Limb (tissue), 2 donors: Measurements from ENCODE around the gene JADE2.
A peak's percentile ranks its signal among the peaks of the same experiment; 100 is the strongest.

ENCODE experiments used
- DNase-seq, 2 donors: peaks; one replicate each; pipeline ENCODE4 v3.0.0-alpha.2; 2016; ENCODE audit errors: extremely low spot score in 2 of 2

The JADE2 gene

GRCh38 chr5:134568761-134569695 lies 43.6 kb downstream of the JADE2 start:
- peak; percentile 41 to 43 for DNase-seq

GRCh38 chr5:134569758-134570364 lies 44.4 kb downstream of the JADE2 start:
- DNase-seq, result no peak

GRCh38 chr5:134570365-134570758 lies 44.9 kb downstream of the JADE2 start:
- DNase-seq, result no peak

GRCh38 chr5:134570886-134571285 lies 45.4 kb downstream of the JADE2 start:
- DNase-seq, result no peak

- DNase-seq, result no peak
Measured at GRCh38 chr5:134571693-134572405, 46.4 kb downstream of the JADE2 start.

- DNase-seq, result no peak
Measured at GRCh38 chr5:134572811-134573210, 47.3 kb downstream of the JADE2 start.

GRCh38 chr5:134574521-134574920 lies 49.1 kb downstream of the JADE2 start:
- DNase-seq, result no peak

- DNase-seq, result no peak
Measured at GRCh38 chr5:134575316-134575715, 49.8 kb downstream of the JADE2 start.

- DNase-seq, result no peak
Measured at GRCh38 chr5:134576386-134577021, 51.0 kb downstream of the JADE2 start.

- no peak for DNase-seq
Measured at GRCh38 chr5:134577022-134577795, 51.7 kb downstream of the JADE2 start.

- DNase-seq, result peak; percentile 87 to 88
Measured at GRCh38 chr5:134577796-134578577, 52.5 kb downstream of the JADE2 start.

- no peak for DNase-seq
Measured at GRCh38 chr5:134578578-134579283, 53.3 kb downstream of the JADE2 start.

- DNase-seq, result no peak
Measured at GRCh38 chr5:134579284-134579771, 53.9 kb downstream of the JADE2 start.

- DNase-seq, result no peak
Measured at GRCh38 chr5:134580001-134580460, 54.6 kb downstream of the JADE2 start.

- no peak for DNase-seq
Measured at GRCh38 chr5:134581241-134581981, 55.9 kb downstream of the JADE2 start.

- no peak for DNase-seq
Measured at GRCh38 chr5:134582281-134582680, 56.8 kb downstream of the JADE2 start.

- no peak for DNase-seq
Measured at GRCh38 chr5:134582941-134583340, 57.5 kb downstream of the JADE2 start.

GRCh38 chr5:134583766-134584165 lies 58.3 kb downstream of the JADE2 start:
- peak in 1 of 2 donors; percentile 7 for DNase-seq
